Measurements from ENCODE around the gene NUP210.

NUP210 gene

DNA sequence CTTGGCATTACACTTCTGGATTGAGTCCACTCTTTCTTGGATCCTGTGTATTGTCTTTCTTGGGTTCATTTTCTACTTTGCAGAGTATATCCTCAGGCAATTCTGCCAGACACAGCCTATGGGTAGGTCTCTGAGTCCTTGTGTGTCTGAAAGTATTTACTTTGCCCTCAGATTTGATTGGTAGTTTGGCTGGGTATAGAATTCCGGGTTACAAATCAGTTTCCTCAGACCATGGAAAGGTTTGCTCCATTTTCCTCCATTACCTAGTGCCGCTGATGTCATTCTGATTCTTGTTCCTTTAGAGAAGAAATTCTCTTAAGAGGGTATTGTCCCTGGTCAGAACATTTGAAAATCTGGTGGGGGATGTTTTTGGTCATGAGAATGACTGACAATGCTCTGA is 133.2 kb downstream of the NUP210 start:
- no peak for DNase-seq

DNA sequence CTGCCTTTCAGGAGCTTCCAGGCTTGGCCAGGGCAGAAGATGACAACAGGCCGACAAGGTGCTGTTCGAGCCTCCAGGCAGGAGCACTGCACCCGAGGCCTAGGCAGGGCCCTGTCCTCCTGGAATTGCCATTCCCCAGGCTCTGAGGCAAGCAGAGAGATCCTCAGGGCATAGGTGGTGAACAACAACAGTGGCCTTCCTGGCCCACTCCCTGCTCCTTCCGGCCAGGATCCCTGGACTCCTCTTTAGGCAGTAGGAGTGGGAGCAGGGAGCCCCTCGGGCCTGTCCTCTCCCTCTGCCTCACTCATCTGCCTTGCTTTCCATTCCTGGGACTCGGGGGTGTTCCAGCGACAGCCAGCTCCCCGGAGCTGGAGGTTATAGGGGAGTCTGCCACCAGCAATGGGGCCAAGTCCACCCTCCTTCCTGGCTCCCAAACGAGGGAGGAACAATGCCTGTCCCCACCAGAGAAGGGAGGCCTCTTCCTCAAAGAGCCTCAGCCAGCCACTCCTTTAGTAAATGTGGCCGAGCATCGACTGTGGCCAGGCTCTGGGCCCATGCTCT is 135.0 kb downstream of the NUP210 start:
- DNase-seq, result no peak

DNA sequence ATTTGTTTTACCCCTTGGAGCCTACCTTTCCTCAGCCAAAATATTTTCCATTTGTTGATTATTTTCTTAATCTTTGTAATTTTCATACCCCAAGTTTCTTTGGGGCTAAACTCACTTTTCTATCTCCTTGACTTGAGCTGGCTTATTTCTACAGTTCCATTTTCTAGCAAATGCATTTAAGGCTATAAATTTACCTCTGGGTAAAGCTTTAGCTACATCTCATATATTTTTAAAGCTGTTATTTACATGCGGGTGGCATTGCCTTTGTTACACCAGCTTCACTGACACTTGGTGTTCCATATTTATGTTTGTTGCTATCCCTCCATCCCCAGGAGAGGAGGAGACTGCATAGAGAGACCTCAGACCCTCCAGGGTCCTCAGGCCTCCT is 136.3 kb downstream of the NUP210 start:
- no peak for DNase-seq

DNA sequence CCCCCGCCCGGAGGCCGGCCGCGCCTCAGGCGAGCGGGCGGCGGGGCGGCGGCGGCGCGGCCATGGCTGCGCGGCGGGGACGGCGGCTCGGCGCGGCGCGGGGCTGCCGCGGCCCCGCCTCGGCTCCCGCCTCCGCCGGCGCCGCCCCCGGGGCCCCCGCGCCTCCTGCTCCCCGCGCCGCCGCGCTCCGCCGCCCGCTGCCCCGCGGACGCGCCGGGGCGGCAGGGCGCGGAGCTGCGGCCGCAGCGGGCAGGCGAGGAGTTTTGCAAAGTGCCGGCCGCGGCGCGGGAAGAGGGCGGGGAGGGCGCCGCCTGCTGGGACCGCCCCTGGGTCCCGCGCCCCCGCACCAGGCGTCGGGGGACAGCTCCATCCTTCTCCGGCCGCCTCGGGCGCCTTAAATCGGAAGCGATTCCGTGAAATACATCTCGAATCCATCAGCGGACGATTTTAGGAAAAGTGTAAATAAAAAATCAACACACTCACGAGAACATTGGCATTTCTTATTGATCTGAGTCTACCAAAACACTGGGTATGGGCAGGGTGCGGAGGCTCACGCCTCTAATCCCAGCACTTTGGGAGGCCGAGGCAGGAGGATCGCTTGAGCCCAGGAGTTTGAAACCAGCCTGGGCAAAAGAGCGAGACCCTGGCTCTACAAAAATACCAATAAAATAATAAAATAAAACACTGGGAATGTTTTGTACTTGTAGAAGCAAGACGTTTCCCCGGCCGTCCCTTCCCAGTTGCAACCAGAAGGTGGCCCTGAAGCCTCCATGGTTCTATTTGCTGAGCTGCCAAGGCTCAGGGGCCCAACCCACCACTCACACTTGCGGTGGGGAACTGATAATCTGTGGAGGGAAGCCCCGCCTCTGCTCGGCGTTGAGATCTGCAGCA is 136.9 kb downstream of the NUP210 start:
- DNase-seq, result peak; percentile 46

DNA sequence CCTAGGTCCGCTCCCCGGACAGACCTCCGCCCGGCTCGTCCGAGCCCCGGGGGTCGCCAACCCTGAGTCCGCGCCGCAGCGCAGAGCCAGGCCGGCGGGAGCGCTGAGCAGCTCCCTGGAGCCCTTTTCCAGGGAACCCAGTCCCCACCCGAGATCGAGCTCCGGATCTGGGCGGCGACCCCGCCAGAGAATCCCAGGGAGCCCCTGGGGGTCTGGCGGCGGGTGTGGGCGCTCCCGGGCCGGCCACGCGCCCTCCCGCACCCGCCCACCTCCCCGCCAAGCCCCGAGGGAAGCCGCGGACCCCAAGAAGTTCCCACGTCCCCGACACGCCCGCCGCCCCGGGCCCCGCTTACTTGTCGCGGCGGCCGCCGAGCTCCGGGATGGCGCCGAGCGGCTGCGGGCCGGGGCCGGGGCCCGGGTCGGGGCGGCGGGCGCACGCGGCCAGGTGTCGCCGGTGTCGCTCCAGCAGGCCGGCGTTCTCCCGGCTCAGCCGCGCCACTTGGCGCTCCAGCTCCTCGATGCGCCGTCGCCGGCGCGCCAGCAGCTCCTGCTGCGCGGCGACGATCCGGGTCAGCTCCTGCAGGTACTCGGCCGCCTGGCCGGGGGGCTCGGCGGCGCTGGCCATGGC is 137.7 kb downstream of the NUP210 start:
- DNase-seq, result peak; percentile 48

DNA sequence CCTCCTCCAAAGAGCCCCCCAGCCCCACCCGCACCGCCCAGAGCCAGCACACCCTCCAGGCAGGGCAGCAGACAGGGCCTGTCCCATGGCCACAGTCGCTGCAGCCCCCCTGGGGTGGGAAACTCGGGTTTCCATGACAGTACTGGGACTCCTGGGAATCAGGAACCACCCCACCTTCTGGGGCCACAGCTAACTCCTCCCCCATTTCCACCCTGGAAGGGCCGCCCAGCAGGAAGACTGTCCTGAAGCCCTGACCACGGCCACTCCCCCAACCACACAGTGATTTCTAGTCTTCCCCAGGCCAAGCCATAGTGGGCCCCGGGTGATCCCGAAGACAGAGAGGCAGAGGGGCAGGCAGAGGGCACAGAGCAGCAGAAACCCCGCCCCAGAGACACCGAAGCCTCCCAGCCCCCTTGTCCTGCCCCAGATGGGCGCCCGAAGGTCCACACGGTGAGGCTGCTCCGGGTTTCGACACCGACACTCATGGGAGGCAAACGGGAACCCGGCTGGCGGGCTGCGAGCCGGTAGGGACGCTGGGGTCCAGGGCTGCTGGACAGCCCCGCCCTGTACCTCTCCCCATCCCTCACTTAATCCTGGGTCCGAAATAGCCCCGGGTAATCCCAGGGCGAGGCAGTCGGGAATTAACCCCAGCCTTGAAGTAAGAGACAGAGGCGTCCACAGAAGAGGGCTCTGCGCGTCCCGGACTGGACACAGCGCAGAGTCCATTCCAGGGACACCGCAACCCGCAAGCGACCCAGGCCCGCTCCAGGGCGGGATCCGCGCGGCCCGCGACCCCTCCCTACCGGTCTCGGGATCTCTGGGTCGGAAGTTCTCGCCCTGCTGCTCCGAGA is 138.4 kb downstream of the NUP210 start:
- peak; percentile 7 for DNase-seq

DNA sequence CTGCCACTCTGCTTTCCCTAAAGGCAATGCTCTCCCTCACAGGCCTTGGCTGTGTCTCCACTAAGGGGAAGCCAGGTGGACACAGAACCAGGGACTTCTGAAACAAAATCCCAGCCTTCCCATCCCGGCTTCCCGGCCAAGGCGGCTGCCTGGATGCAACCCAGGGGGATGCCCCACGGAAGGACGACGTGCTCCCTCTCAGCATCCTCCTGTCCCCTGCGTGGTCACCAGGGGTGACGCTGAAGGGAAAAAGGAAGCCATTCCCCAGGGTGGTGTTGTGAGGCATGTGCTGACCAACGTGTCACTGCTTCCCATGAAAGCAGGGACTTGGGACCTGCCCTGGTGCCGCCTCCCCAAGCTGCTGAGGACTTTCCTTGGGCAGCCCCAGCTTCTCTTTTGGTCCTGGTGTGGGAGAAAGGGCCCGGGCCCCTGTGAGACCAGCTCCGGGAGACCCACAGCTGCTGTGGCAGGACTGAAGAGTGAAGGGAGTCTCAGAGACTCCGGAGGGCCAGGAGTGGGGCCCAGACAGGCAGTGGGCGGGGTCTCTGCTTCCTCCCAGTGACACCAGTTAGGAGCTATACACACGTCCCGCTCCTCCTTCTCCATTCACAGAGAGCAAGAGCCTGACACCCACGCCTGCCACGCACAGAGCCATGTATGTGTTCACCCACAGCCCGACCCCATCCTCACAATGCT is 139.2 kb downstream of the NUP210 start:
- DNase-seq, result no peak

DNA sequence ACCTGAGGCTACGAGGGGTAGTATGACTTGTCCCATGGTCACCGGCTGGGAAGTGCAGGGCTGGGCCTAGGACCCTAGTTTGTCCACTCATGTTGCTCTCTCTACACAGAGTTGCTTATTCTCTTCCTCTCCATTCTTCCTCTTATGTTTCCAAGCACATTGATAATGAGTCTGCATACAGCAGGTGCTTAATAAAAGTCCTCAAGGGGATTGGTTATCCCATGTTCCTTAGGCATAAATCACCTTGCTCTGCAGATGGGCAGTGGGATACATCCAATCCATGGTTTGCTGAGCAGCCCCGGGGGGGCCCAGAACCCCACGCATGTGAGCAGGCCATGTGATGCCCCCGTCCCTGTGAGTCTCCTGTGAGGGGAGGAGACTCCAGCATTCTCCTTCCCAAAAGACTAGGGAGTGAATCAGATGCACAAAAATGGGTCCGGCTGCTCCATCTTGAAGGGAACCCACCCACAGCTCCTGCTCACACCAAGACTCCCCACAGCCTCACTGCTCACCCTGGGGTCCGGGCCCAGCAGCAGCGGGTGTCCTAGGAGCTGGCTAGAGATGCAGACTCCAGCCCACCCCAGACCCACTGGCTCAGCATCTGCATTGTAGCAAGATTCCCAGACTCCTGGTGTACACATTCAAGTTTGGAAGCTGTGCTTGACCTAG is 139.9 kb downstream of the NUP210 start:
- DNase-seq, result no peak

DNA sequence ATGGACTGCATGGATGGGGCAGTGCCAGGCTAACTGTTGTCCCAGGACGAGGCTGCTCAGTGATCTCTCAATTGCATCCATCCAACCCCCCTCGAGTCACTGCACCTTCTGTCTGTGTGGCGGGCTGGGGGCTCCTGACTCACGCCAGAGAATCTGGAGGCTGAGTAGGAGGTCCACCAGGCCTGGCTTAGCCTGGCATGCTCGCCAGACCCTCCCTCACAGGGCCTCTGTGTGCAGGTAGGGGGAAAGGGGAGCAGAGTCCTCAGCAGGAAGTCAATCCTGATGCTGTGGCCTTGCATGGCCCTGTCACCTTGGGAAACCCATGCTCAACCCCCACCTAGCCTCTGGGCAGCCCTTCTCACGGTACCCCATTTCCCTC is 140.6 kb downstream of the NUP210 start:
- no peak for DNase-seq

DNA sequence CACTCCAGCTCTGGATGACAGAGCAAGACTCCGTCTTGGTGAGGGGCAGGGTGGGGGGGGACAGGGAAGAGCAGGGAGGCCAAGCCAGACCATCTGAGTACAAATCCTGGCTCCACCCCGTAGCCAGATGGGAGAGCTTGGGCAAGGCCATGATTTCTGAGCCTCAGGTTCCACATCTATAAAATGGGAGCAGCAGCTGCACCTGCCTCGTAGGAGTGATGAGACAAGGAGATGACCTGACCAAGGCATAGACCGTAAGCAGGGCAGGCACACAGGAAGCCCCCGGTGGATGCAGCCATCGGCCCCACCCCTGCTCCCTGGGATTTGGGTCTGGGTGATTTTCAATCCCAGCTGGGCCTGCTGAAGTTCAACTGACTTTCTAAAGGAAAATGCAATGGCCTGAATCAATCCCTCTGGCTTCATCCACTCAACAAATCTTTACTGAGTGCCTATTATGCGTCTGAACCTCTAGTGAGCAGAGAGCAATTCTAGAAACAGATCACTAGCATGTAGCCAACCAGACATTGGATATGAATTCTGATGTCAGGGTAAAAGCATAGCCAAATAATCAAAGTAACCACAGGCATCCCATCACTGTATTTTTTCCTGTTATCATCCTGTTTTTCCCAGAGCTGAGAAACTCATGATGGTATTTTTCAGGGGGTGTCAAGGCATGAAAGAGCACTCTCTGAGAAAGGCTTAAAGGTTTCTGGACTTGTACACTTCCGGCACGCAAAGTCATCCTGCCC is 141.2 kb downstream of the NUP210 start:
- no peak for DNase-seq

DNA sequence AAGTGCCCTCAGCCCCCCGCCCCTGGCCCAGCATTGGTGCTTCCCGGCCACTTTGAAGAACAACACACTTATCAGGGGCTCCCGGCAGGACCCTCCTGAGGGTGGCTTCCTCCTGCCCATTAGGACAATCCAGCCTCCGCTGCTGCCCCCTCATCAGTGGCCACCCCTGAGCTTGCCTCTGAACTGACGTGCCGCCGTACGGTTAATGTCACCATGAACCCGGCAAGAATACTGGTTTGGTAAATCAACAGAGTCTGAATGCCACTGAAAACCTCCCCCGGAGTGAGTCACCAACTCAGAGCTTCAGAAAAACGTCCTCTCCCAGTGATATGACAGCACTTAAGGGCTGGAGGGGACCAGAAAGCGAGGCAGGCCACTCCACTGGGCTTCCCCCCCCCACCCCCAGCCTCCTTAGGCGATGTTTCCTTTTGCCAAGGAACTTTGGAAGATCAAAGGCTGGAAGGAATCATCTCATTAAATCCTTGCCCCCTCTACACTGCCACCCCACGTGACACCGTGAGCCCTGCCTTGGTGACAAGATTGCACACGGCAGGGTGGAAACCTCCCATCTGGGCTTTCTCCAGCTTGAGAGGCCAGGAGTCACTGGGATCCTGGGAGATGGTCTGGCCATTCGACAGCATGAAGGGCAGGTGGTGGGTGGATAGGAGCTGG is 142.1 kb downstream of the NUP210 start:
- DNase-seq, result no peak

DNA sequence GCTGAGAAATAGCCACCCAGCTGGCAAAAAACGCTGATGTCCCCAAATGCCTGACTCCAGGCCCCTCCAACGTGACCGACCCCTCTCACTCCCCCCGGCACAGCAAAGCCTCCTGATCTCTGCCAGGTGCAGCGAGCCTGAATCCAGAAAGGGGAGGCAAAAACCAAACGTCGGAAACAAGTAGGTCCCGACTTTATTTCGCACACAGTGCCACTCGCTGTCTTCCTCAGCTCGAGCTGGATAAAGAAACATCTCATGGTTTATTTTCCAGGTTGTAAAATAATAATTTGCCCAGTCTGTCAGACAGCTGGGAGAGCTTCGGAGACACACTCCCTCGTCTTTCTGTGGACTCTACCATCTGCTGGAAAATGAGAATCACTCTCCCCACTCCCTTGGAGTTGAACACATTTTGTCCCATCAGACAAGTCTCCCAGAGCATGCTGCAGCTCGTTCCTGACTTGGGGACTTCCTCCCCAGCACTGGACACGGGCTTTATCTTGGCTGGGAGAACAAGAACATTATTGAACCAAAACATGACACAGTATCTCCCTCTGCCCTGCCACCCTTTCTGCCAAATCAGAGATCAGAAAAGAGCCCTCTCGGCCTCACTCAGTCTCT is 142.8 kb downstream of the NUP210 start:
- DNase-seq, result no peak

DNA sequence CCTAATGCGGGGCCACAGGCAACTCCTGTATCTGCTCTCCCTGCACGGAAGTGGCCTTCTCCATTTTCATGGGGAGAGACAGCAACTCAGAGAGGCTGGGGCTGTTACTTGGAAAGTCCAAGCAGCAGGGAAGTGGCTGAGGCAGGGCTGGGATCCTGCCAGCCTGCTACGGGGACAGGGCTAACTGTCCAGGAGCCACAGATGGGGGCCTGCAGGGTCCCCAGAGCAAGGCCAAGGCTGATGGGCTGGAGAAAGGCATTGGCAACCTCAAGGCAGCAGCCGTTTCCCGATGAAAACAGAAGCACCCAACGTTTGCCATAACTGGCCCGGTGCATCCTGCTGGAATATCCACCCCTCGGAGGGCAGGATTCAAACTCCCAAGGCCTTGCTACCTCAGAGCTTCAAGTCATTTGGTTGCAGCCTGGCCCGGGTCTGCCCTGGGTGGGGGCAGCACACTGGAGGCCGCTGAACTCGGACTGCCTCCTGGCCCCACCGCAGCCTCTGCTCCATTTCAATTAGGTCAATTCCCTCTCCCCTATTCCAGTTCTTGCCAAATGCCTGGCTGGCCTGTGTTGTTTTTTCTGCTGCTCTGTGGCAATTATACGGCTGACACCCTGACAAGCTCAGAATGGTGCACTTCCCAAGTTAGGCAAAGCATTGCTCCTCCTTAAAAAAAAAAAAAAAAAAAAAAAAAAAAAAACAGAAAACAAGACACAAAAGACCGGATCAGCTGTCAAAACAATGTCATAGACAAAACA is 143.5 kb downstream of the NUP210 start:
- no peak for DNase-seq

DNA sequence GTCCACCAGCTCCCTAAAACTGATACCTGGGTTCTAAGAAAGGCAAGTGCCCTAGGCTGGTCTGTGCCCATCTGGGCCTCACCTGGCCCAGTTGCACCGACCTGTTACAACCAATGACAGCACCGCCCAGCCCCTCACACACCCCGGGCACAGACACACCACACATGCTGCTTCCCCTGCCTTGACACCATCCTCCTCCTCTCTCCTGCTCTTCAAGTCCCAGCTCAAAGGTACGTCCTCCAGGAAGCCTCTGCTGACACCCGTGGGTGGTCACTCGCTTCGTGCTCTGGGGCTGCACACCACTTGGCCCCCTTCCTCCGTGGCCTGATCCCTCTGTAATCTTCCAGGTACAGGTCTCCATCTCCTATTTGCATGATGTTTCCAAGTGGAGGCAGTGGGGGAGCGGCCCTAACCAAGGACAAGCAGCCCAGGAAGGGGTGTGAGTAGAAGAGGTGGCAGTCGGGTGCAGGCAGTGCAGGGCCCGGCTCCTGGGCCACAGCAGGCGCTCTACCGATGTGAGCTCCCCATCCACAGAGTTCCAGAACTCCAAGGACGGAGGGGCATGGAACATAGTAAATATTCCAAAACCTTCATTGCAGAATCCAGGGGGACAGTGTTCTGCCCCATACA is 144.6 kb downstream of the NUP210 start:
- DNase-seq, result no peak

DNA sequence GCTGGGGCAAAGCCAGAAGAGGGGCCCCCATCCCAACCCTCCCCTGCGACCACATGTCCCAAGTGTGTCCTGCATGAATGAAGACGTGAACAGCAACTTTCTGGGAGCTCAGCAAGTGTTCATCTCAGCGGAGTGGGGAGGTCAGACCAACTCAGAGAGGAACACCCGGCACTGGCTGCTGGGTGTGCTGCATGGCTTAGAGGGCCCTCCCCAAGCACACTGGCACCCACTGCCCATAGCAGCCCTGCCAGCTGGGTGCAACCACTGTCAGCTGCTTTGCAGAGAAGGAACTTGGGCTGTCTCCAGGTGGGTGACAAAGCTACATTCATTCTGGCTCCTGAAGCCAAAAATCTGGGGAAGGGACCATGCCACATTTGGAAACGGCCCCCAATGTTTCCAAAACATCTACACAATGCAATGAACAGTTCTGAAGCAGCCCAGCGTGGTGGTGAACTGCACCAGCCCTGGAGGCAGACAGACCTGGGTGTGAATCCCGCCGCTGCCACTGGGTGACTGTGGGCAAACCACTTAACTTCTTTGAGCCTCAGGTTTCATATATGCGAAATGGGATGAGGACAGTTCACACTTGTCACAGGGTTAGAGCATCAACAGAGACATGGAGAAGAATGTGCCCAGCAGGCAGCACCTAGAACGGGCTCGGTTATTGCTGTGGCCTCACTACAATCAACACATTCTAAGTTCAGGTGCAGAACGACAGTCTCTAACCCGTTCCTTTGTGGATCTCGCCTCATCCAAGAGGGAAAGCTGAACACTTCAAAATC is 145.4 kb downstream of the NUP210 start:
- no peak for DNase-seq

DNA sequence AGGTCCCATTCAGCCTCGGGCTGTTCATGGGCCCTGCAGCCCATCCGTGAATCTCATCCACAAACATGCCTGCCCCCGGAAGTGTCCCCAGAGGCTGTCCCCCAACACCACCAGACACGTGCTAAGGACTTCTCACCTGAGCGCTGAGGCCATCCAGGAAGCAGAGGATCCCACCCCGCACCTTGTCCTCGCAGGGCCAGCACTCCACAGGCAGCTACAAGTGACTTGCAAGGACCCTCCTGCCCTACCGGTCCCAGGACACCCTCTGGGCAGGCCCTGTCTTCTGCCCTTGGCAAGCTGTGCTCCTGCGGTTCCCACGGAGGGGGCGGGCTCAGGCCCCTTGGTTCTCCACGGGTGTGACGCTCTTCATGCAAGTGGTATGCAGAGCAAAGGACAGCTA is 146.0 kb downstream of the NUP210 start:
- no peak for DNase-seq

DNA sequence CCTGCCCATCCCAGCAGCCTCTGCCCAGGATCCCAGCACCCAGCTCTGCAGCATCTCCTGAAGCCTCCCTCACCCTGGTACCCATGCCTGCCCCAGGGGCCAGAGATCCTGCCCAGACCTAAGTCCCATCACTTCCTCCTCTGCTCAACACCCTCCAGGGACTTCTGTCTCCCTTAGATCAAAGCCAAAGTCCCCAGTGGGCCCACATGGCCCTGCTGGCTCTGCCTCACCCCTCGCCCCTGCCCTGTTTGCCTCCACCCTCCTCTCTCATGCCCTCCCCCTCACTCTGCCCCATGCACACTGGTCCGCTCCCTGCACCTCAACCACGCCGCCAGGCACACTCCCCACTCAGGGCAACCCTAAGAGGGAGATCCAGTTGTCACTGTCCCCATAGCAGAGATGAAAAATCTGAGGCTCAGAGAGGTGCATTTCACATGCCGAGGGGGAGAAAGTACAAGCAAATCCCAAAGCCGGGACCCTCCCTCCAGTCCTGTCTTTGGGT is 146.5 kb downstream of the NUP210 start:
- no peak for DNase-seq
